CD14-positive monocyte (primary cell): ENCODE data around the gene TBC1D32. TPM values are rescaled to one million over a fixed set of nuclear protein-coding genes. Genes with fewer than 3 reads are reported as not detected.

ENCODE experiments used
- DNase-seq, 3 donors: peaks; one replicate each; pipeline ENCODE4 v3.0.0-alpha.2; 2011 to 2022
- H2AFZ ChIP-seq: 2 replicates; pipeline ENCODE4 v1.6.0; 2012; ENCODE audit warnings: mild to moderate bottlenecking, low read depth, low read length, inconsistent platforms; ENCODE audit not compliant: insufficient read depth, poor library complexity, severe bottlenecking
- H3K27ac ChIP-seq, 2 donors: 1 replicate in 1 of 2; 2 replicates in 1 of 2; pipeline ENCODE4 v1.5.1; 2012 to 2013; ENCODE audit warnings: low read length in 2 of 2, control low read depth in 1 of 2, inconsistent platforms in 1 of 2, low read depth in 1 of 2, mild to moderate bottlenecking in 1 of 2
- H3K27me3 ChIP-seq, 2 donors: one replicate each; pipeline versions ENCODE4 v1.6.0 to v1.6.1; 2011 to 2013; ENCODE audit warnings: low read length in 2 of 2; ENCODE audit not compliant: control insufficient read depth in 2 of 2, insufficient read depth in 2 of 2
- H3K36me3 ChIP-seq, 2 donors: replicated peaks in 1 of 2; 1 replicate in 1 of 2; 2 replicates in 1 of 2; pipeline versions ENCODE4 v1.5.1 to v1.6.1; 2012 to 2013; ENCODE audit warnings: low read length in 2 of 2, control low read depth in 1 of 2, inconsistent platforms in 1 of 2, mild to moderate bottlenecking in 1 of 2; ENCODE audit not compliant: insufficient read depth in 2 of 2, control insufficient read depth in 1 of 2
- H3K4me1 ChIP-seq, 2 donors: 1 replicate in 1 of 2; 2 replicates in 1 of 2; pipeline versions ENCODE4 v1.5.1 to v1.6.1; 2012 to 2013; ENCODE audit warnings: low read length in 2 of 2, control low read depth in 1 of 2, inconsistent platforms in 1 of 2, mild to moderate bottlenecking in 1 of 2, moderate library complexity in 1 of 2; ENCODE audit not compliant: insufficient read depth in 2 of 2, control insufficient read depth in 1 of 2
- H3K4me2 ChIP-seq: replicated peaks from 2 replicates; pipeline ENCODE3; 2012; ENCODE audit warnings: low read length, moderate library complexity, mild to moderate bottlenecking; ENCODE audit not compliant: poor library complexity, severe bottlenecking; ENCODE audit errors: extremely low read depth
- H3K4me3 ChIP-seq, 3 experiments: fragments of 200-600 bp in 1 of 3; sonication (generic) in 1 of 3; replicated peaks in 1 of 3; 1 replicate in 2 of 3; 2 replicates in 1 of 3; pipeline ENCODE4 v1.5.1; 2011 to 2013; ENCODE audit warnings: low read length in 3 of 3, mild to moderate bottlenecking in 3 of 3, control low read depth in 2 of 3, low read depth in 2 of 3, inconsistent platforms in 1 of 3, moderate library complexity in 1 of 3
- H3K79me2 ChIP-seq: 2 replicates; pipeline ENCODE4 v1.6.0; 2012; ENCODE audit warnings: mild to moderate bottlenecking, control low read depth, inconsistent platforms, low read length, moderate library complexity; ENCODE audit not compliant: insufficient read depth
- H3K9ac ChIP-seq: 2 replicates; pipeline ENCODE4 v1.6.0; 2017; ENCODE audit warnings: low read length, mild to moderate bottlenecking; ENCODE audit not compliant: insufficient read depth, poor library complexity, severe bottlenecking
- H3K9me3 ChIP-seq, 2 donors: replicated peaks in 1 of 2; 1 replicate in 1 of 2; 2 replicates in 1 of 2; pipeline versions ENCODE4 v1.5.1 to v1.6.1; 2012 to 2013; ENCODE audit warnings: low read length in 2 of 2, control low read depth in 1 of 2; ENCODE audit not compliant: control insufficient read depth in 1 of 2, insufficient read depth in 1 of 2
- H4K20me1 ChIP-seq: 2 replicates; pipeline ENCODE4 v1.6.0; 2012; ENCODE audit warnings: mild to moderate bottlenecking, low read length, control low read depth, moderate library complexity; ENCODE audit not compliant: insufficient read depth
- H3K27ac Mint-ChIP-seq, 7 donors: one replicate each; pipeline ENCODE4 v1.8.0; 2020; ENCODE audit warnings: mild to moderate bottlenecking in 7 of 7, mixed read lengths in 7 of 7, moderate library complexity in 6 of 7, inconsistent platforms in 2 of 7
- H3K27me3 Mint-ChIP-seq, 3 donors: one replicate each; pipeline ENCODE4 v1.8.0; 2021 to 2022; ENCODE audit warnings: low read depth in 3 of 3, mild to moderate bottlenecking in 3 of 3, mixed read lengths in 3 of 3, moderate library complexity in 3 of 3, inconsistent platforms in 1 of 3
- H3K36me3 Mint-ChIP-seq, 2 donors: one replicate each; pipeline ENCODE4 v1.8.0; 2020; ENCODE audit warnings: mixed read lengths in 2 of 2, inconsistent platforms in 1 of 2, mild to moderate bottlenecking in 1 of 2
- H3K4me1 Mint-ChIP-seq: one replicate; pipeline ENCODE4 v1.8.0; 2020; ENCODE audit warnings: mild to moderate bottlenecking, mixed read lengths
- H3K4me3 Mint-ChIP-seq, 2 donors: one replicate each; pipeline ENCODE4 v1.8.0; 2020; ENCODE audit warnings: mild to moderate bottlenecking in 2 of 2, mixed read lengths in 2 of 2, moderate library complexity in 1 of 2
- H3K9me3 Mint-ChIP-seq, 7 donors: one replicate each; pipeline ENCODE4 v1.8.0; 2020 to 2022; ENCODE audit warnings: mixed read lengths in 7 of 7, mild to moderate bottlenecking in 6 of 7, moderate library complexity in 6 of 7, inconsistent platforms in 2 of 7
- CTCF ChIP-seq: fragments of 200-600 bp; IDR thresholded peaks from one replicate; pipeline ENCODE4 v1.8.0; 2022; ENCODE audit warnings: antibody characterized with exemption, mild to moderate bottlenecking
- WGBS: methylation state at CpG from one replicate; pipeline ENCODE4 v1.1.5; 2013; ENCODE audit warnings: missing lambda C conversion rate; ENCODE audit not compliant: insufficient coverage; 5-methylcytosine and 5-hydroxymethylcytosine counted together
- intact Hi-C, 2 donors: fragments of 100-400 bp; cut with micrococcal nuclease; formaldehyde crosslinking; loops; one replicate each; pipeline versions ENCODE4 v1.15.0 to v1.15.1; 2023
- polyA plus RNA-seq, 3 donors: library from polyadenylated mRNA; depleted of rRNA in 1 of 3; unstranded in 2 of 3; stranded (reverse) in 1 of 3; fragments of 300-500 nt in 2 of 3; fragments of >200 nt in 1 of 3; fragmentation: Illumina TruSeq in 2 of 3; gene quantifications; 1 replicate in 2 of 3; 2 replicates in 1 of 3; pipeline ENCODE4 v1.2.3, GENCODE V29; 2012 to 2021

Gene TBC1D32
- polyA plus RNA-seq, 3 donors: 0.23 to 0.64 TPM; not detected in 1

GRCh38 chr6:121365536-121366521, 31.5 kb upstream of the TBC1D32 start:
- Histone ChIP-seq H3K27ac (no peak overlapping the region), H3K4me3 (no peak overlapping the region), H3K9me3 (no peaks in the 10 kb centered on the region), H3K27me3 (no peaks in the 10 kb centered on the region), H3K36me3 (no peaks in the 10 kb centered on the region), H3K79me2 (no peaks in the 10 kb centered on the region), H2AFZ (no peak overlapping the region), H4K20me1 (no peaks in the 10 kb centered on the region), H3K9ac (no peak overlapping the region), H3K4me1 (no peaks in the 10 kb centered on the region), H3K4me2 (no peak overlapping the region)
- Mint-ChIP-seq H3K4me3 (no peak overlapping the region), H3K9me3 (peaks cover 0 to 4% (median 2%) of the 10 kb centered on the region in 7 donors), H3K36me3 (no peaks in the 10 kb centered on the region), H3K27ac (no peak overlapping the region), H3K27me3 (peaks cover 1 to 10% (median 6%) of the 10 kb centered on the region in 3 donors), H3K4me1 (no peaks in the 10 kb centered on the region)
- no peak for DNase-seq
- intact Hi-C loops: no loop called here
- TF ChIP-seq CTCF: no peak
- WGBS: 94% methylated on average over 5 of the region's 8 CpGs

DNA sequence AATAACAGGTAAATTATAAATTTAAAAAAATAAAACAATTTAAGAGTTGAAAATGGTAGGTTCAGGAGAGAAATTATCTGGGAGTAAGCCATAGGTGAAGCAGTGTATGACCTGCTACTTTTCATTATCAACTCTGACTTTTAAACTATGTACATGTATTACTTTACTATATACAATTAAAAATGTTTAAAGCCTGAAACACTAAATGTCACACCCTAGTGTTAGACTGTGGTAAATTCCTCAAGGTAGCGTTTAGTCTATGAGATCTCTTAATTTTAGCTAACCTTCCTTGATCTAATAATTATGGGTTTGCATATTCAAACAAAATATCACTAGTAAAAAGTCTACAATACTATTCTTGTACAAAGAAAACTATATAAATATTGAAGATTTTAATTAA, 22.3 kb upstream of the TBC1D32 start:
- Mint-ChIP-seq H3K27me3 (peaks cover 3 to 4% (median 4%) of the 10 kb centered on the region in 3 donors), H3K4me1 (no peaks in the 10 kb centered on the region), H3K9me3 (peaks cover 0 to 2% (median 0%) of the 10 kb centered on the region in 7 donors), H3K36me3 (no peaks in the 10 kb centered on the region), H3K4me3 (no peak overlapping the region), H3K27ac (no peak overlapping the region)
- no peak overlapping the region for H3K27ac ChIP-seq
- H3K4me1 ChIP-seq: no peaks in the 10 kb centered on the region
- no peak overlapping the region for H3K4me3 ChIP-seq
- no peak overlapping the region for H3K4me2 ChIP-seq
- intact Hi-C loops: no loop called here
- H3K9me3 ChIP-seq: no peaks in the 10 kb centered on the region
- H3K79me2 ChIP-seq: no peaks in the 10 kb centered on the region
- no peak for TF ChIP-seq CTCF
- H3K27me3 ChIP-seq: no peaks in the 10 kb centered on the region
- H2AFZ ChIP-seq: no peak overlapping the region
- H3K9ac ChIP-seq: no peak overlapping the region
- no CpG with 5 or more reads among the region's 1 CpG for WGBS
- DNase-seq: no peak
- H3K36me3 ChIP-seq: no peaks in the 10 kb centered on the region
- H4K20me1 ChIP-seq: no peaks in the 10 kb centered on the region
